Measurements from ENCODE around the gene KDM7A.
"Not testable (repeated sequence)": the region's sequence is repeated elsewhere in the genome, so short reads cannot be mapped to it uniquely, and the experiment has no call there.

KDM7A gene

GRCh38 chr7:140202942-140203341, 26.2 kb upstream of the KDM7A start:
- not testable (repeated sequence) for DNase-seq (ENCODE audit: low spot score)

DNA sequence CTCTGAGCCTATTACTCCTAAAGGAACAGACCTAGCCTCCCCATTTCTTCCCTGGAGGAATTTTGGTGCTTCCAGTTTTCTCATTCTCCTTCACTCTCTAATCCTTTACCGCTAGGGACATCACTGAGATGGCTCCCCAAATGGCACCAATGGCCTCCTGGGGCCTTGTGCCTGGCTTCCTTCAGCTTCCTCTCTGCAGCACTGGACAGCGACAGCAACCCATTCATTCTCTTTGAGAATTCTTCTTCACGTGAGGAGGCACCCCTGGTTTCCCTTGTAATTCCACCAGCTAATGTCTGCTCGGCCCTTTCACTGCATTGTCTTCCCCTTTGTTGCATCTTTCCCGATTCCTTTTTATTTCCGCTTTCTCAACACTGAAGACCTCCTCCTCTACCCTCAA, 24.6 kb upstream of the KDM7A start:
- no peak for DNase-seq (ENCODE audit: low spot score)

GRCh38 chr7:140200061-140200989, 23.5 kb upstream of the KDM7A start:
- peak; percentile 50 for DNase-seq (ENCODE audit: low spot score)

GRCh38 chr7:140197938-140198337, 21.2 kb upstream of the KDM7A start:
- no peak for DNase-seq (ENCODE audit: low spot score)

DNA sequence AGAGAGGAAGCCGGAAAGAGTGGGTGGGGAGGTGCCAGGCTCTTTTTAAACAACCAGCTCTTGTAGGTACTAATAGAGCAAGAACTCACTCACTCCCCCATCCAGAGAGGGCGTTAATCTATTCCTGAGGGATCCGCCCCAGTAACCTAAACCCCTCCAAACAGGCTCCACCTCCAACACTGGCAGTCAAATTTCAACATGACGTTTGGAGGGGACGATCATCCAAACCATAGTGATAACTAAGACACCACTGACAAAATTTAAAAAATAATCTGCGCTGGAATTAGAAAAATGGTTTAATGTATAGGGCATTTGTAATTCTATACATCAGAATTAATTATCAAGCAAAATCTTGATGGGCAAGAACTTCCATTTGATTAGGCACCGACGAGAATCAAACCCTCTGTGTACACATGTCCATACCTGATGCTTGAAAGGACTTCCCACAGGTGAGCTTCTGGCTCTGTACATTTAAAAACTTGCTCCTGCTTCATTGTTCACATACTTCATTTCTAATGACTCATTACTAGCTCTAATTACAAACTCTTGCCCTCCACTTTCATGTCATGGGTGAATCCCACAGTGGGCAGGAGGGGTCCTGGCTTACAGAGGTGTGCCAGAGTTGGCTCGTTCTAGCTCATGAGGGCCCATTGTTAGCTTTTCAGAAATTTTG, 20.6 kb upstream of the KDM7A start:
- no peak for DNase-seq (ENCODE audit: low spot score)

GRCh38 chr7:140196361-140197217, 19.8 kb upstream of the KDM7A start:
- DNase-seq (ENCODE audit: low spot score), result peak; percentile 19

- DNase-seq (ENCODE audit: low spot score), result no peak
Observed at GRCh38 chr7:140195859-140196258, 19.1 kb upstream of the KDM7A start.

GRCh38 chr7:140192620-140193019, 15.8 kb upstream of the KDM7A start:
- no peak for DNase-seq (ENCODE audit: low spot score)

DNA sequence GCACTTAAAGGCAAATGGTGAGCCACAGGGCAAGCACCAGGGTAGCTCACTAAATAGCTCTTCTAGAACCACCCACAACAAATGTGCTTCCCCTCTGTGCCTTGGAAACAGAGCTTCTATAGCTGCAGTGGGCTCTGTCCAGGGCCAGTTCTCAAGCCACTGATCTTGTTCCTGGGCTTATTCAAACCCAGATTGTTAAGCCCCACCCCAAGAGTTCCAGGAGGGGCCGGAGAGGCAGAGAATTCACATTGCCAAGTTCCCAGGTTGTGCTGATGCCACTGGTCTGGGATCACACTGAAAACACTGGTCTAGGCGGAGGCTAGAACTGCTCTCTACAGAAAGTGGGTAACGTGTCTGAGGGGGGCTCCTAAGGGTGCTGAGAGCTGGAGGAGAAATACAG, 15.4 kb upstream of the KDM7A start:
- no peak for DNase-seq (ENCODE audit: low spot score)

- no peak for DNase-seq (ENCODE audit: low spot score)
Observed at GRCh38 chr7:140190588-140190987, 13.8 kb upstream of the KDM7A start.

DNA sequence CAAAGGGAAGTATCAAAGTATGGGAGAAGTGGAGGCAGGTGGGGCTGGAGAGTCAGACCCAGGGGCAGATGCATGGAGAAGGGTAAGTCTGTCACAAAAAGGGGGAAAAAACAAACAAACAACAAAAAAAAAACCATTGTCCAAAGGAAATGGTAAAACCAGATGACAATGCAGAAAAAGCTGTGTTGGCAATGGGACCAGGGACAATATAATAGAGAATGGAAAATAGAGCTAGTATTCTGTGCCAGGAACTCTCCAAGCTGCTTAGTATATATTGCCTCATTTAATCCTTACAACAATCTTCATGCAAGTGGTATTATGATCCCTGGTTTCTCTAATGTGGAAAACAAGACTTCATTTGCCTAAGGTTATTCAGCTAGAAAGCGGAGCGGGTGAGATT, 13.1 kb upstream of the KDM7A start:
- no peak for DNase-seq (ENCODE audit: low spot score)

DNA sequence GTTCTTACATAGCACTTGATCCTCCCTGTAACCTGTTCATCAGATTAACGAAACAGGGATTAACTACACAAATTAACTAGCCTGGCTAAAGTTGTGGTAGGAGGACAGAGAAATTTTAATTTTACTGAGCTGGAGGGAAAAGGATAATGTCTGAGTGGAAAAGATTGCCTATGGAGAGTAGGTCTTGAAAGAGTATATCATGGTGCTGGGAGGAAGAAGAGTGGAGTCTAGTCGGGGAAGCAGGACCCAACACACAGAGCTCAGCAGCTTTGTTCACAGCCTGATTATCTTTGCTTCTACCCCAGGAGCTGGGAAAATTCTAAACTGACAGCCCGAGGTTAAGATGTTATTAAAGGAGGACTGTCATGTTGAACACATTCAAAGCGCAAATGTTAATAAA, 6.1 kb upstream of the KDM7A start:
- DNase-seq (ENCODE audit: low spot score), result no peak

GRCh38 chr7:140179339-140179738, 2.6 kb upstream of the KDM7A start:
- DNase-seq (ENCODE audit: low spot score), result no peak

DNA sequence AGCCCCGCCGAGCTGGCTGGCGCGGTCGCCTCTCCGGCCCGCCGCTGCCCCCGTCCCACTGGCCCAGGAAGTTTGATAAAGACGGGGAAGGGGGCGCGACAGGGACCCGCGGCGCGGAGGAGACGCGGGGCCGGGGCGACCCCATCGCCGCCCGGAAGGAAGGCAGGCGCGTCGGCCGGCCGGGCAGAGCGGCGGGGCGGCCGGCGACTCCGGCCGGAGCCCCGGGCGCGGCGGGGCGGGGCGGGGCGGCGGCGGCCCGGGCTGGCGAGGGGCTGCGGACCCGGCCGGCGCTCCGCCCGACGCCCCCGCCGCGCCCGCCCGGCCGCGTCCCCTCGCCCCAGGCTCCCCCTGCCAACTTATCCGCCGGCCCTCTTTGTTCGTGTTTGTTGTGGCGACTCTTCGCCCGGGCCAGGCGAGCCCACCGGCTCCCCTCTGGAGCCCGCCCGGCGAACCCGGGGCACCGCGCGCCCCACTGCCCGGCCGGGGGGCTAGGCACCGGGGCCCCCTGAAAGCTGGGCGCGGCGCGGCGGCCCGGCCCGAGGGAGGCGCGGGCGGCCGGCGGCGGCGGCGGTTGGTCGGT, 571 bp downstream of the KDM7A start:
- peak; percentile 32 for DNase-seq (ENCODE audit: low spot score)

DNA sequence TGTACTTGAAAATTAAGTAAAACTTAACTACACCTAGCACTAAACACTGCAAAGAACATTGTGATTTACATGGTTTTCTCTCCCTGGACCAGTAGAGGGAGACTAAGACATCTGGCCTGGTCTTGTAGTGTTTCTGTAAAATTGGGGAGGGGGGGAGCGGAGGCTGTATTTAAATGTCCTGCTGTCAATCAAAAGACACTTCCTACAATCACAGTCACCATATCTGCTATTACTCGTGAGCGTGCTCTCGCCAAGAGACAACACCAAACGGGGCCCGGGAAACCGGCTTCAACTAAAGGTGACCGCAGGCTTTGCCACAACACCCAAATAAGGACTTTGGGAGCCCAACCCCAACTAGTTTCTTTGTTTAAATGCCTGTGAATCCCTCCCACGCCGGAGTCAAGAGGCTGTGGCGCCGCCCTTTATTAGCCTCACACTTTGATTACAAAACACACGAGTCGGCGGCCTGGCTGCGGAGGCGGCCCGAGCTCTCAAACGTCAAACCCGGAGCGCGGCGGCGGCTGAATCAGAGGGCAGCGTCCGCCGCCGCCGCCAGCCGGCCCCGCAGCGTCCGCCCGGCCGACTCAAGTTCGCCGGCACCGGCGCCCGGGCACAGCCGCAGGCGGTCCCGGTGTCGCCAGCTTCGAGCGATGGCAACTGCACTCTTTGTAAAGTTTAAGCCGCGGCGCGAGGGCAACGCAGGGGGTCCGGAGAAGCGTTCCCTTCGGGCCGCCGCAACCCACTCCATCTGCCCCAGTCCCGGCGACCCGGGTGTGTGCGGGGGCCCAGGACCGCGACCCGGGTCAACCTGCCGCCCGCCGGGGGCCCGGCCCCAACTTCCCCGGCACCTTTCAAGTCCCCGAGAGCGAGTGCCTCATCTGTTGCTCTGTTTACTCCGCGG, 1.3 kb downstream of the KDM7A start:
- DNase-seq (ENCODE audit: low spot score), result peak; percentile 85

- DNase-seq (ENCODE audit: low spot score), result no peak
Observed at GRCh38 chr7:140174217-140174616, 2.6 kb downstream of the KDM7A start.

DNA sequence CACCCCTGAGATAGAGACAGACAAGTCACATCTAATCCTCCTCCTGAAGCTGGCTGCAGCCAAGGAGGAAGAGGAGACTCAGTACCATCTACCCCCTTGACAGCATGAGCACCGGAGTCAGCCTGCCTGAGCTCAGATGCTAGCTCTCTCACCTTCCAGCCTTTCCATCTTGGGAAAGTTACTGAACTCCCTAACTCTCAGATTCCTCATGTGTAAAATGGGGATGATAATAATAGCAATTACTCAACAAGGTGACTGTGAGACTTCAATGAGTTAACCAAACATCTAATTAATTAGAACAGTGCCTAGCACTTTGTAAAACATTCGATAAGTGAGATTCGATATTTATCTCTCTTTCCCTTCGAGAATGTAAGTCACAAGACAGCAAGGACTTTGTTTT, 6.4 kb downstream of the KDM7A start:
- no peak for DNase-seq (ENCODE audit: low spot score)

GRCh38 chr7:140168816-140169215, 8.0 kb downstream of the KDM7A start:
- no peak for DNase-seq (ENCODE audit: low spot score)

DNA sequence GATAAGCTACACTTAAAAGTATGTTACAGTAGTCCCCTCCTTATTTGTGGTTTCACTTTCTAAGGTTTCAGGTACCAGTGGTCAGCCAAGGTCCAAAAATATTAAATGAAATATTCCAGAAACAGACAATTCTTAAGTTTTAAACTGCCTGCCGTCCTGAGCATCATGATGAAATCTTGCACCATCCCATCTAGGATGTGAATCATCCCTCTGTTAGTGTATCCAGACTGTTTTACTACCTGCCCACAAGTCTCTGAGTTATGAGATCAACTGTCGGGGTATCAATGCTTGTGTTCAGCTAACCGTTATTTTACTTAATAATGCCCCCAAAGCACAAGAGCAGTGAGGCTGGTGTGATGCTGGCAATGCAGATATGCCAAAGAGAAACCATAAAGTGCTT, 11.4 kb downstream of the KDM7A start:
- DNase-seq (ENCODE audit: low spot score), result peak; percentile 22

DNA sequence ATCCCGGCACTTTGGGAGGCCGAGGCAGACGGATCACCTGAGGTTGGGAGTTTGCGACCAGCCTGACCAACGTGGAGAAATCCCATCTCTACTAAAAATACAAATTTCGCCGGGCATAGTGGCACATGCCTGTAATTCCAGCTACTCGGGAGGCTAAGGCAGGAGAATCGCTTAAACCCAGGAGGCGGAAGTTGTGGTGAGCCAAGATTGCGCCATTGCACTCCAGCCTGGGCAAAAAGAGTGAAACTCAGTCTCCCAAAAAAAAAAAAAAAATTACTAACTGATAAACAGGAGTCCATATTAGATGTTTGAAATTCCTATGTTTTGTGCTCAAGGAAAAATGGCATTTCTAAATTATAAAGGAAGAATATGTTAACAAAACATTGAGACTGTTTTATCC, 14.7 kb downstream of the KDM7A start:
- not testable (repeated sequence) for DNase-seq (ENCODE audit: low spot score)

DNA sequence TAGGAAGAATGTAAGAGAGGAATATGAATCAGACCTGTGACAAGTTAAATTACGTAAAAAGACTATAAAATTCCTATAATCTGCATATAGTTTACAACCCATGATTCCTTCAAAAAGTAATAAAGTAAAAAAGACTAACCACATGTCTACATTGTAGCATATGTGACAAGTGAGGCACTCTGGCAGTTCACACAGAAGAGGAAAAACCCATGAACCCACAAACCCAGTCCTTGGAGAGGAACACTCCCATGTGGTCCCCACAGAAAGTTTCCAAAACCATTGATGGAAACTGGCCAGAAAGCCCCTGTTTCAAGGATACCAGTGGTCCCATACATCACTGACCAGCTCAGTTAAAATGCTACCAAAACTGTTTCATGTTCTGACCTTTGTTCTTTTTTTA, 15.7 kb downstream of the KDM7A start:
- no peak for DNase-seq (ENCODE audit: low spot score)

Measured in AG08396 (cell line).